Heart left ventricle (tissue), 16 donors: ENCODE results near the gene CIRBP. TPM values are rescaled to one million over a fixed set of nuclear protein-coding genes. Genes with fewer than 3 reads are reported as not detected.

ENCODE experiments used
- ATAC-seq, 4 donors: fragments of 200-7000 bp; cut with Tn5 transposase; one replicate each; pipeline ENCODE4 v1.9.1; 2020 to 2022; ENCODE audit warnings: moderate library complexity in 4 of 4, mild to moderate bottlenecking in 3 of 4, moderate number of reproducible peaks in 1 of 4
- DNase-seq, 5 donors: peaks; one replicate each; pipeline ENCODE4 v3.0.0-alpha.2; 2020
- H3K27ac ChIP-seq, 12 donors: fragments of 200-600 bp; sonication (generic) in 4 of 12; one replicate each; pipeline versions ENCODE4 v1.5.0 to v1.8.0; 2016 to 2022; ENCODE audit warnings: mild to moderate bottlenecking in 2 of 12
- H3K27me3 ChIP-seq, 9 donors: fragments of 200-600 bp; sonication (generic) in 2 of 9; one replicate each; pipeline versions ENCODE4 v1.5.1 to v1.8.0; 2016 to 2022; ENCODE audit warnings: mild to moderate bottlenecking in 3 of 9
- H3K36me3 ChIP-seq, 9 donors: fragments of 200-600 bp; sonication (generic) in 2 of 9; one replicate each; pipeline versions ENCODE4 v1.5.0 to v1.8.0; 2018 to 2022; ENCODE audit warnings: mild to moderate bottlenecking in 2 of 9
- H3K4me1 ChIP-seq, 12 donors: fragments of 200-600 bp; sonication (generic) in 4 of 12; one replicate each; pipeline versions ENCODE4 v1.5.0 to v1.8.0; 2016 to 2022; ENCODE audit warnings: mild to moderate bottlenecking in 3 of 12
- H3K4me3 ChIP-seq, 12 donors: fragments of 200-600 bp; sonication (generic) in 4 of 12; one replicate each; pipeline versions ENCODE4 v1.5.0 to v1.8.0; 2017 to 2022; ENCODE audit warnings: mild to moderate bottlenecking in 9 of 12, moderate library complexity in 4 of 12
- H3K9me3 ChIP-seq, 12 donors: fragments of 200-600 bp; sonication (generic) in 4 of 12; one replicate each; pipeline versions ENCODE4 v1.5.0 to v1.8.0; 2016 to 2022; ENCODE audit warnings: mild to moderate bottlenecking in 1 of 12
- CTCF ChIP-seq, 12 donors: fragments of 200-600 bp; sonication (generic) in 4 of 12; IDR thresholded peaks; one replicate each; pipeline versions ENCODE4 v1.5.0 to v1.8.0; 2018 to 2022; ENCODE audit warnings: antibody characterized with exemption in 12 of 12, mild to moderate bottlenecking in 5 of 12
- POLR2A ChIP-seq, 2 donors: fragments of 450-650 bp; IDR thresholded peaks; one replicate each; pipeline ENCODE4 v1.6.1; 2017; ENCODE audit warnings: antibody characterized with exemption in 2 of 2, mild to moderate bottlenecking in 2 of 2, moderate library complexity in 2 of 2
- WGBS, 4 donors: extraction: QIAGEN DNeasy Blood & Tissue Kit in 2 of 4; methylation state at CpG; one replicate each; pipeline versions ENCODE4 v1.1.5 to v1.1.7; 2013 to 2018; 5-methylcytosine and 5-hydroxymethylcytosine counted together
- intact Hi-C, 10 donors: fragments of 100-400 bp; cut with DNase I; formaldehyde crosslinking; loops; one replicate each; pipeline versions ENCODE4 v1.11.1 to v1.14.2; 2022
- polyA plus RNA-seq, 2 donors: library from polyadenylated mRNA; stranded (reverse); fragments of 200-250 nt; gene quantifications; one replicate each; pipeline ENCODE4 v1.2.3, GENCODE V29; 2013
- total RNA-seq, 9 donors: library from RNA; depleted of rRNA in 2 of 9; stranded (reverse); fragments of >200 nt in 2 of 9; fragmentation: NEBNext Ultra II Directional in 3 of 9; extraction: Animal tissue kit (Norgen Biotek cat#: 25700) in 3 of 9; gene quantifications; one replicate each; pipeline versions ENCODE4 v1.1.0 to v1.2.4, GENCODE V29; 2016 to 2023
- donor health status: ischemic (EF 13 %, LVEDD 7.1; RV severe dilation, severe dysfunction).
- donor health status: healthy with polysubstance abuse.
- donor health status: DM: no; HTN: yes; CAD: no.
- donor health status: DM: no; HTN: no; CAD: no.
- donor health status: ischemic (EF 25% LVEDD 6.9; RV normal size, moderate dysfunction).
- donor health status: ischemic (EF 25% LVEDD 5.7; RV mildly dilated, moderate dysfunction).
- donor health status: healthy.
- donor health status: DM: yes; HTN: yes; CAD: no.
- donor health status: ischemic (EF 35%, LVEDD 5.7; RV mildly dilated, moderate dysfunction).
- donor health status: nonischemic (EF 11% LVEDD 7.7; RV severe dilation, severe dysfunction).
- donor health status: DM: yes; HTN: yes; CAD: no.
- donor health status: PGD.
- donor health status: ischemic (EF 29% LVEDD 5.4; RV normal size, mild dysfunction).
- donor health status: nonischemic (EF 23%, LVEDD 6.1; RV moderate dilation, normal function).

The CIRBP gene
- total and polyA plus RNA-seq, 11 donors = 149 to 425 (median 269) TPM

GRCh38 chr19:1237754-1238368 lies 31.3 kb upstream of the CIRBP start, which contains the start of gene CBARP:
Gene CBARP, minus strand, starts transcription at chr19:1238005. Its CDS starts 1,905 bp downstream, at chr19:1236100.
- H3K27me3 ChIP-seq = peaks cover 0 to 15% (median 0%) of the 10 kb centered on the region in 9 donors
- peaks cover 5 to 66% (median 39%) of the 10 kb centered on the region in 12 donors for H3K4me1 ChIP-seq
- DNase-seq (peak in 2 of 5 donors; percentile 63 to 64), ATAC-seq (no peak)
- H3K27ac ChIP-seq = peak within 1 kb of the TSS in 11 of 12 donors; percentile 21 to 100 (median 56)
- no peaks in the 10 kb centered on the region for H3K9me3 ChIP-seq
- no peak for TF ChIP-seq POLR2A (IDR thresholded peaks at IDR 0.05)
- TF ChIP-seq CTCF (IDR thresholded peaks at IDR 0.05) = no peak
- peak within 1 kb of the TSS; percentile 18 to 79 (median 64) for H3K4me3 ChIP-seq
- intact Hi-C loops = loop anchor here in 1 of 10 donors (5.0 kb wide), 1 partner anchor 126 kb away; no protein-coding TSS in a partner anchor
- WGBS, 4 donors = 0 to 1% (median 1%) methylated on average over 1 to 87 of the region's 87 CpGs; no CpG with 5 or more reads in 1 of the 4 donors
- H3K36me3 ChIP-seq = no peaks in the 10 kb centered on the region

GRCh38 chr19:1238369-1239303 lies 30.5 kb upstream of the CIRBP start:
- ATAC-seq (no peak), DNase-seq (peak in 1 of 5 donors; percentile 42)
- TF ChIP-seq CTCF (IDR thresholded peaks at IDR 0.05) (no peak), POLR2A (IDR thresholded peaks at IDR 0.05) (no peak)
- Histone ChIP-seq H3K27me3 (peaks cover 0 to 15% (median 0%) of the 10 kb centered on the region in 9 donors), H3K27ac (peak overlapping the region in 10 of 12 donors; percentile 18 to 100 (median 54)), H3K4me3 (peak overlapping the region in 9 of 12 donors; percentile 33 to 79 (median 63)), H3K4me1 (peaks cover 5 to 66% (median 43%) of the 10 kb centered on the region in 12 donors), H3K9me3 (no peaks in the 10 kb centered on the region), H3K36me3 (no peaks in the 10 kb centered on the region)
- WGBS, 4 donors = 61 to 64% (median 62%) methylated on average over 31 to 34 of the region's 34 CpGs
- intact Hi-C loops = loop anchor here in 1 of 10 donors (5.0 kb wide), 1 partner anchor 126 kb away; no protein-coding TSS in a partner anchor

DNA sequence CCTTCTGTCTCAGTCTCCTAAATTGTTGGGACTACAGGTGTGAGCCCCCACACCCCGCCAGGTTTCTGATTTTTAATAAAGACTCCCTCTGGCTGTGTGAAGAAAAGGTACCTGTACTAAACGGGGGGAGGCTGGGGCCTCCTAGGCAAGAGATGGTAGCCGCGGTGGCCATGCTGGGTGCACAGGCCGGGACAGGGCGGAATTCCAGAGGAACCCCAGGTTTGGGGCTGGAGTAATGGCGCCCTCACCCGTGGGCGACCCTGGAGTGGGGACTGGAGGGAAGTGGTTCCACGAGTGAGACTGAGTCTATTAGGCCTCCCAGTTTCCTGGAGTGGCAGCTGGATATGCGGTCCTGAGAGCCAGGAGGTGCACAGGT lies 29.7 kb upstream of the CIRBP start:
- TF ChIP-seq POLR2A (IDR thresholded peaks at IDR 0.05) = no peak
- TF ChIP-seq CTCF (IDR thresholded peaks at IDR 0.05) = no peak
- Histone ChIP-seq H3K27ac (peak overlapping the region in 11 of 12 donors; percentile 84 to 100 (median 96)), H3K9me3 (no peaks in the 10 kb centered on the region), H3K36me3 (peaks cover 0 to 3% (median 0%) of the 10 kb centered on the region in 9 donors), H3K4me3 (peak overlapping the region in 3 of 12 donors; percentile 45 to 92 (median 88)), H3K27me3 (peaks cover 0 to 15% (median 0%) of the 10 kb centered on the region in 9 donors), H3K4me1 (peaks cover 5 to 71% (median 50%) of the 10 kb centered on the region in 12 donors)
- ATAC-seq (no peak), DNase-seq (peak in 1 of 5 donors; percentile 43)
- intact Hi-C loops = loop anchor here in 1 of 10 donors (5.0 kb wide), 1 partner anchor 127 kb away; no protein-coding TSS in a partner anchor
- WGBS, 4 donors = 81 to 86% (median 83%) methylated on average over 11 of the region's 11 CpGs
